GM12878 (cell line): ENCODE data around the gene PSMD12. TPM values are rescaled to one million over a fixed set of nuclear protein-coding genes. Genes with fewer than 3 reads are reported as not detected.
A peak's percentile ranks its signal among the peaks of the same experiment; 100 is the strongest.
"Not testable (repeated sequence)": the region's sequence is repeated elsewhere in the genome, so short reads cannot be mapped to it uniquely, and the experiment has no call there.

Source experiments
- ATAC-seq: fragments of 200-7000 bp; cut with Tn5 transposase; 3 replicates; pipeline ENCODE4 v1.9.1; 2020; ENCODE audit warnings: mild to moderate bottlenecking, moderate library complexity
- BruUV-seq: library from RNA; stranded (reverse); fragments of 400-500 nt; replicated peaks from 2 replicates; lab custom pipeline; 2021; lab: Mats Ljungman, UMichigan
- CTCF ChIA-PET: fragments of 300-600 bp; sonication (Branson Sonifier 250); formaldehyde crosslinking; extraction: SDS; loops from one replicate; lab custom pipeline; 2021; ENCODE audit warnings: inconsistent platforms; lab: Yijun Ruan, JAX
- POLR2A ChIA-PET: fragments of 350-600 bp; formaldehyde crosslinking; extraction: SDS; loops from one replicate; lab custom pipeline; 2021; ENCODE audit warnings: inconsistent platforms; lab: Charles Lee
- RAD21 ChIA-PET: fragments of 300-600 bp; sonication (Branson Sonifier 250); formaldehyde crosslinking; loops from one replicate; lab custom pipeline; 2023; ENCODE audit warnings: antibody characterized with exemption; ENCODE audit not compliant: unreplicated experiment; lab: Charles Lee
- SMC1A ChIA-PET: fragments of 300-600 bp; sonication (Branson Sonifier 250); formaldehyde crosslinking; loops from one replicate; lab custom pipeline; 2023; ENCODE audit not compliant: unreplicated experiment, uncharacterized antibody; lab: Charles Lee
- DNase-seq: peaks from one replicate; pipeline ENCODE4 v3.0.0-alpha.2; 2011; ENCODE audit warnings: low read depth, low spot score
- FAIRE-seq: peaks from 3 replicates; lab custom pipeline; 2011; peaks lifted over from hg19 to GRCh38; lab: Jason Lieb, UNC
- H2AFZ ChIP-seq: 2 replicates; pipeline ENCODE4 v1.6.0; 2011; ENCODE audit warnings: low read depth, low read length, control low read depth; ENCODE audit not compliant: control insufficient read depth
- H3K27ac ChIP-seq: 2 replicates; pipeline ENCODE4 v1.5.1; 2011; ENCODE audit warnings: control low read depth; ENCODE audit not compliant: control insufficient read depth, insufficient read depth
- H3K27me3 ChIP-seq, 2 experiments: replicated peaks in 1 of 2; 2 replicates each; pipeline versions ENCODE4 v1.6.0 to v1.6.1; 2011; ENCODE audit warnings: low read length in 1 of 2; ENCODE audit not compliant: control insufficient read depth in 2 of 2, insufficient read depth in 2 of 2
- H3K36me3 ChIP-seq, 2 experiments: 2 replicates each; pipeline ENCODE4 v1.5.1; 2011; ENCODE audit warnings: low read length in 1 of 2; ENCODE audit not compliant: control insufficient read depth in 2 of 2, insufficient read depth in 2 of 2
- H3K4me1 ChIP-seq: 2 replicates; pipeline ENCODE4 v1.6.1; 2011; ENCODE audit warnings: mild to moderate bottlenecking, low read length, moderate library complexity, mixed read lengths; ENCODE audit not compliant: control insufficient read depth, insufficient read depth
- H3K4me2 ChIP-seq: 2 replicates; pipeline ENCODE4 v1.6.0; 2011; ENCODE audit warnings: control low read depth; ENCODE audit not compliant: control insufficient read depth, insufficient read depth
- H3K4me3 ChIP-seq: fragments of 200-600 bp; sonication (generic); 2 replicates; pipeline ENCODE4 v1.5.1; 2016
- H3K79me2 ChIP-seq: 2 replicates; pipeline ENCODE4 v1.6.0; 2011; ENCODE audit warnings: low read length; ENCODE audit not compliant: control insufficient read depth, insufficient read depth
- H3K9ac ChIP-seq: 2 replicates; pipeline ENCODE4 v1.8.0; 2011; ENCODE audit warnings: low read length, control low read depth, mixed read lengths; ENCODE audit not compliant: control insufficient read depth, insufficient read depth
- H3K9me3 ChIP-seq: replicated peaks from 3 replicates; pipeline ENCODE4 v1.5.1; 2011; ENCODE audit warnings: mild to moderate bottlenecking, low read length; ENCODE audit not compliant: control insufficient read depth, insufficient read depth
- H4K20me1 ChIP-seq: 2 replicates; pipeline ENCODE4 v1.6.0; 2011; ENCODE audit not compliant: control insufficient read depth, insufficient read depth
- ATF7 ChIP-seq: fragments of 450-650 bp; IDR thresholded peaks from 2 replicates; pipeline ENCODE4 v1.6.1; 2016; ENCODE audit warnings: low read depth, mild to moderate bottlenecking
- E2F8 ChIP-seq: fragments of 450-650 bp; IDR thresholded peaks from 2 replicates; pipeline ENCODE4 v1.6.1; 2018; ENCODE audit warnings: mild to moderate bottlenecking, low read depth, moderate library complexity; ENCODE audit not compliant: partially characterized antibody
- EED ChIP-seq: sonication (generic); IDR thresholded peaks from 2 replicates; pipeline ENCODE4 v1.6.1; 2016; ENCODE audit warnings: antibody characterized with exemption, low read depth
- EZH2 ChIP-seq: IDR thresholded peaks from 2 replicates; pipeline ENCODE4 v1.6.1; 2012; ENCODE audit warnings: low read depth, mild to moderate bottlenecking, control low read depth, inconsistent platforms, low read length, borderline replicate concordance; ENCODE audit not compliant: control insufficient read depth
- MAX ChIP-seq: IDR thresholded peaks from 2 replicates; pipeline ENCODE4 v1.6.1; 2012; ENCODE audit warnings: low read depth, low read length, improper control_type of control experiment
- MEF2A ChIP-seq: IDR thresholded peaks from 2 replicates; pipeline ENCODE4 v1.6.1; 2011; ENCODE audit warnings: low read depth, mild to moderate bottlenecking, low read length, moderate library complexity; ENCODE audit not compliant: insufficient read depth
- NBN ChIP-seq: fragments of 450-650 bp; IDR thresholded peaks from 2 replicates; pipeline ENCODE4 v1.6.1; 2016
- SIX5 ChIP-seq: IDR thresholded peaks from 2 replicates; pipeline ENCODE4 v1.6.1; 2011; ENCODE audit warnings: mild to moderate bottlenecking, low read depth, low read length, moderate library complexity; ENCODE audit not compliant: severe bottlenecking
- SMC3 ChIP-seq: IDR thresholded peaks from 2 replicates; pipeline ENCODE4 v1.6.1; 2011; ENCODE audit warnings: low read length, improper control_type of control experiment, borderline replicate concordance
- SRF ChIP-seq, 2 experiments: IDR thresholded peaks; 2 replicates each; pipeline ENCODE4 v1.6.1; 2011; ENCODE audit warnings: low read depth in 2 of 2, low read length in 2 of 2, mild to moderate bottlenecking in 1 of 2, moderate library complexity in 1 of 2
- STAT1 ChIP-seq: fragments of 450-650 bp; conservative IDR thresholded peaks from 2 replicates; pipeline ENCODE4 v1.6.1; 2014; ENCODE audit warnings: antibody characterized with exemption, mild to moderate bottlenecking
- SUZ12 ChIP-seq: fragments of 200-600 bp; sonication (generic); IDR thresholded peaks from one replicate; pipeline ENCODE4 v1.6.1; 2018; ENCODE audit warnings: antibody characterized with exemption, mild to moderate bottlenecking; ENCODE audit not compliant: unreplicated experiment
- TCF12 ChIP-seq: IDR thresholded peaks from 2 replicates; pipeline ENCODE4 v1.6.1; 2011; ENCODE audit warnings: low read depth, mild to moderate bottlenecking, low read length
- WGBS: methylation state at CpG from one replicate; pipeline ENCODE4 v1.1.6; 2016; ENCODE audit warnings: low lambda C conversion rate; ENCODE audit not compliant: insufficient replicate concordance, insufficient coverage; ENCODE audit errors: missing lambda C conversion rate; 5-methylcytosine and 5-hydroxymethylcytosine counted together
- in situ Hi-C: fragments of 300-500 bp; cut with MboI; formaldehyde crosslinking; loops from 9 replicates; pipeline ENCODE4 v1.14.3; 2018; ENCODE audit warnings: mixed read lengths
- intact Hi-C: fragments of 100-400 bp; cut with micrococcal nuclease; formaldehyde crosslinking; loops from one replicate; pipeline ENCODE4 v1.14.2; 2022; ENCODE audit not compliant: unreplicated experiment
- polyA plus RNA-seq, 11 experiments: library from polyadenylated mRNA; depleted of rRNA in 4 of 11; unstranded in 6 of 11; stranded (reverse) in 5 of 11; fragments of >200 nt; fragmentation: Nextera tagmentation in 4 of 11; fragmentation: Illumina TruSeq in 1 of 11; extraction: Ambion mirVana in 4 of 11; extraction: Trizol in 1 of 11; gene quantifications; 1 replicate in 1 of 11; 2 replicates in 10 of 11; pipeline versions ENCODE4 v1.2.1 to v1.2.3, GENCODE V29; 2011 to 2016; ENCODE audit warnings: inconsistent platforms in 2 of 11, missing spikeins in 2 of 11, low read depth in 1 of 11
- total RNA-seq, 4 experiments: library from RNA; depleted of rRNA in 3 of 4; stranded (reverse); fragments of >200 nt in 3 of 4; fragmentation: Illumina TruSeq in 1 of 4; extraction: Trizol in 1 of 4; gene quantifications; 2 replicates each; pipeline versions ENCODE4 v1.2.1 to v1.2.3, GENCODE V29; 2013 to 2021

The PSMD12 gene
- total and polyA plus RNA-seq, 10 of the 15 experiments (the other 5 are each of a cell fraction or from before 2014, with no cell fraction given): 19.8 to 149 (median 47.5) TPM

DNA sequence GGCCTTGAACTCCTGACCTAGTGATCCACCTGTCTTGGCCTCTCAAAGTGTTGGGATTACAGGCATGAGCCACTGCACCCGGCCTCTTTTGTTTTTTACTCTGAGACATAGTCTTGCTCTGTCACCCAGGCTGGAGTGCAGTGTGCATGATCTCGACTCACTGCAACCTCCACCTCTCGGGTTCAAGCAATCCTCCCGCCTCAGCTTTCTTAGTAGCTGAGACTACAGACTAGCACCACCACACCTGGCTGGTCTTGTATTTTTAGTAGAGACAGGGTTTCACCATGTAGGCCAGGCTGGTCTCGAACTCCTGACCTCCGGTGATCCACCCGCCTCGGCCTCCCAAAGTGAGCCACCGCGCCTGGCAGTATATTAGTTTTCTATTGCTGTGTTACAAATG lies 22.2 kb upstream of the PSMD12 start:
- H3K27ac ChIP-seq, H3K9ac ChIP-seq, H3K4me3 ChIP-seq, H3K27me3 ChIP-seq, FAIRE-seq, BruUV-seq, H2AFZ ChIP-seq, H4K20me1 ChIP-seq, H3K4me2 ChIP-seq, H3K9me3 ChIP-seq, intact Hi-C loops, ATAC-seq, DNase-seq, H3K36me3 ChIP-seq: not testable (repeated sequence)
- in situ Hi-C loops: loop anchor here (10.0 kb wide), 1 partner anchor 76 kb away; no protein-coding TSS in a partner anchor
- WGBS: 90% methylated on average over 10 of the region's 10 CpGs
- POLR2A ChIA-PET: interaction anchor here (0.6 kb wide), 2 partner anchors 181 to 657 kb away, joined by 3 to 4 read pairs; no protein-coding TSS in a partner anchor
- RAD21 ChIA-PET: interaction anchor here (0.6 to 6.4 kb wide), 3 partner anchors 9 to 157 kb away, joined by 3 to 44 read pairs (median 8); no protein-coding TSS in a partner anchor
- H3K79me2 ChIP-seq: peaks cover 71% of the 10 kb centered on the region
- CTCF ChIA-PET: interaction anchor here (0.7 to 19.8 kb wide), 11 partner anchors 10 to 240 kb away, joined by 3 to 291 read pairs (median 5); partner anchors contain the start of gene PITPNC1
- SMC1A ChIA-PET: interaction anchor here (0.5 to 5.5 kb wide), 10 partner anchors 8 to 222 kb away, joined by 3 to 48 read pairs (median 4); no protein-coding TSS in a partner anchor
- peaks cover 36% of the 10 kb centered on the region for H3K4me1 ChIP-seq

GRCh38 chr17:67386965-67387551 lies 20.7 kb upstream of the PSMD12 start:
- Histone ChIP-seq H3K9me3 (no peaks in the 10 kb centered on the region; the same call in 2 of the 3 replicates), H3K27me3 (no peaks in the 10 kb centered on the region), H4K20me1 (no peaks in the 10 kb centered on the region), H3K27ac (no peak overlapping the region), H3K4me3 (no peak overlapping the region), H3K9ac (no peak overlapping the region), H2AFZ (no peak overlapping the region), H3K79me2 (peaks cover 72% of the 10 kb centered on the region), H3K4me1 (peaks cover 27% of the 10 kb centered on the region), H3K36me3 (peaks cover 2 to 5% of the 10 kb centered on the region in 2 experiments; a peak in 3 of 4 replicates), H3K4me2 (peak overlapping the region; percentile 7; the same call in 1 of the 2 replicates)
- ChIA-PET SMC1A (interaction anchor here (1.0 to 5.5 kb wide), 6 partner anchors 8 to 216 kb away, joined by 3 to 48 read pairs (median 5); no protein-coding TSS in a partner anchor), RAD21 (interaction anchor here (0.6 to 6.4 kb wide), 3 partner anchors 85 to 216 kb away, joined by 3 to 44 read pairs (median 3); no protein-coding TSS in a partner anchor), CTCF (interaction anchor here (0.7 to 19.8 kb wide), 16 partner anchors 8 to 393 kb away, joined by 3 to 291 read pairs (median 4); partner anchors contain the start of gene PITPNC1), POLR2A (no interaction called here)
- in situ Hi-C loops: loop anchor here (10.0 kb wide), 1 partner anchor 78 kb away; no protein-coding TSS in a partner anchor
- ATAC-seq (peak; percentile 37), FAIRE-seq (no peak), DNase-seq (no peak)
- WGBS: 52% methylated on average over 16 of the region's 16 CpGs
- intact Hi-C loops: no loop called here
- no TSS peak for BruUV-seq
- TF ChIP-seq ATF7 (no peak), MEF2A (no peak), SUZ12 (no peak), NBN (no peak), MAX (no peak), EED (no peak), SRF (IDR thresholded peaks at IDR 0.05; ENCODE audit: low read depth in 2 of 2, low read length in 2 of 2) (0 out of 4 replicates have a peak, but pooled peaks of 1 of the 2 experiments have one; percentile 1), EZH2 (no peak), SIX5 (no peak), STAT1 (no peak), TCF12 (no peak), SMC3 (peak; percentile 68), E2F8 (no peak)
